Activated CD8-positive, alpha-beta T cell treated with anti-CD3 and anti-CD28 coated beads for 36 hours (primary cell): ENCODE results near the gene SUMO3. TPM values are rescaled to one million over a fixed set of nuclear protein-coding genes. Genes with fewer than 3 reads are reported as not detected.

Experiments used
- ATAC-seq: fragments of 200-7000 bp; cut with Tn5 transposase; one replicate; pipeline ENCODE4 v1.10.0; 2021; ENCODE audit warnings: mild to moderate bottlenecking, moderate library complexity
- CTCF ChIA-PET: fragments of 350-600 bp; sonication (Branson Sonifier 250); formaldehyde crosslinking; loops from one replicate; lab custom pipeline; 2021; ENCODE audit warnings: antibody characterized with exemption; lab: Charles Lee
- POLR2A ChIA-PET: fragments of 350-600 bp; sonication (Branson Sonifier 250); formaldehyde crosslinking; loops from one replicate; lab custom pipeline; 2021; ENCODE audit warnings: antibody characterized with exemption; lab: Charles Lee
- DNase-seq: peaks from one replicate; pipeline ENCODE4 v3.0.0-alpha.2; 2020
- H3K27ac Mint-ChIP-seq: one replicate; pipeline ENCODE4 v1.8.0; 2021; ENCODE audit warnings: mild to moderate bottlenecking, mixed read lengths
- H3K27me3 Mint-ChIP-seq: one replicate; pipeline ENCODE4 v1.8.0; 2021; ENCODE audit warnings: mixed read lengths
- H3K36me3 Mint-ChIP-seq: one replicate; pipeline ENCODE4 v1.8.0; 2021; ENCODE audit warnings: low read depth, mixed read lengths
- H3K4me1 Mint-ChIP-seq: one replicate; pipeline ENCODE4 v1.8.0; 2021; ENCODE audit warnings: low read depth, mixed read lengths
- H3K4me3 Mint-ChIP-seq: one replicate; pipeline ENCODE4 v1.8.0; 2021; ENCODE audit warnings: mild to moderate bottlenecking, moderate library complexity, mixed read lengths
- H3K9me3 Mint-ChIP-seq: one replicate; pipeline ENCODE4 v1.8.0; 2021; ENCODE audit warnings: mixed read lengths
- intact Hi-C: fragments of 100-400 bp; cut with micrococcal nuclease; formaldehyde crosslinking; loops from one replicate; pipeline ENCODE4 v1.10.0; 2022
- total RNA-seq, 2 experiments: library from RNA; stranded (reverse); gene quantifications; one replicate each; pipeline ENCODE4 v1.2.3, GENCODE V29; 2021
- TF ChIP-seq, protein P1 (sequence below): fragments of 200-600 bp; IDR thresholded peaks from one replicate; pipeline ENCODE4 v1.8.0; 2022; ENCODE audit warnings: antibody characterized with exemption, mild to moderate bottlenecking

The SUMO3 gene
- total RNA-seq, 2 experiments from 2014 or later: 69.8 to 72.9 TPM

DNA sequence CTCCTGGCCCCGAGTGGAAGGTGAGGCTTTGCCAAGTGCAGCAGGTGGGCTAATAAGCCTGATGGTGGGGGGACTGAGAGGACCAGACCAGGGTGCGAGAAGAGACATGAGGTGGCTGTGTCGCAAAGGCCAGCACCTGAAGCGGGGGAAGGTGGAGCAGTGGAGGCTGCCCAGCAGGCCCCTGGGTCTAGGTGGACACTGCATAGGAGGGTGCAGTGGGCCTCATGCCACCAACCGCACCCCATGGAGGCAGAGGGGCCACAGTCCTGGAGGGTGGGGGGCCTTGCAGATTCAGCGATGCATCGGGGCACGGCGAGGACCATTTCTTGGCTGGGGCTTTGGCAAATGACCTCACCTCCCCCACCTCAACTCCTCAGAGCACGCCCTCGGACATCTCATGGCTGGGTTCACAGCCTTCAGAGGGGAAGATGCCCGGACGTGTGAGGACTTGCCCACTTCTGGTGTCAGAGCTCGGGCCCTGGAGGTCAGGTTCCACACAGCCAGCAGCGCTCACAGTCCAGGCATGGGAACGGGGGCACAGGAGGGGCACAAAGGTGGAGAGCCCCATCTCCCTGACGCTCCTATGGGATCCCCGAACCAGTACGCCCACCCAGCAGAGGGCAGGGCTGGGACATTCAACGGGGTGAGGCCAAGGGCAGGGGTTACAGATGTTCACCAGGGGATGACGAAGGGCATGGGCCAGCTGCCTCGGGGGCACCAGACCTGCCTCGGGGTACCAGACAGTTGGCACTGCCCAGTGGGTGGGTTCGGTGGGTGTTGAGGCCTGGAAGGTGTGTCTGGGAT is 51.6 kb downstream of the SUMO3 start:
- ChIA-PET CTCF (no interaction called here), POLR2A (no interaction called here)
- no peak for DNase-seq
- Mint-ChIP-seq H3K27me3 (no peaks in the 10 kb centered on the region), H3K9me3 (no peaks in the 10 kb centered on the region), H3K36me3 (peaks cover 13% of the 10 kb centered on the region), H3K27ac (peak overlapping the region; percentile 81), H3K4me1 (peaks cover 23% of the 10 kb centered on the region), H3K4me3 (no peak overlapping the region)
- TF ChIP-seq, protein P1, sequence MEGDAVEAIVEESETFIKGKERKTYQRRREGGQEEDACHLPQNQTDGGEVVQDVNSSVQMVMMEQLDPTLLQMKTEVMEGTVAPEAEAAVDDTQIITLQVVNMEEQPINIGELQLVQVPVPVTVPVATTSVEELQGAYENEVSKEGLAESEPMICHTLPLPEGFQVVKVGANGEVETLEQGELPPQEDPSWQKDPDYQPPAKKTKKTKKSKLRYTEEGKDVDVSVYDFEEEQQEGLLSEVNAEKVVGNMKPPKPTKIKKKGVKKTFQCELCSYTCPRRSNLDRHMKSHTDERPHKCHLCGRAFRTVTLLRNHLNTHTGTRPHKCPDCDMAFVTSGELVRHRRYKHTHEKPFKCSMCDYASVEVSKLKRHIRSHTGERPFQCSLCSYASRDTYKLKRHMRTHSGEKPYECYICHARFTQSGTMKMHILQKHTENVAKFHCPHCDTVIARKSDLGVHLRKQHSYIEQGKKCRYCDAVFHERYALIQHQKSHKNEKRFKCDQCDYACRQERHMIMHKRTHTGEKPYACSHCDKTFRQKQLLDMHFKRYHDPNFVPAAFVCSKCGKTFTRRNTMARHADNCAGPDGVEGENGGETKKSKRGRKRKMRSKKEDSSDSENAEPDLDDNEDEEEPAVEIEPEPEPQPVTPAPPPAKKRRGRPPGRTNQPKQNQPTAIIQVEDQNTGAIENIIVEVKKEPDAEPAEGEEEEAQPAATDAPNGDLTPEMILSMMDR: no peak
- intact Hi-C loops: no loop called here
- no peak for ATAC-seq

DNA sequence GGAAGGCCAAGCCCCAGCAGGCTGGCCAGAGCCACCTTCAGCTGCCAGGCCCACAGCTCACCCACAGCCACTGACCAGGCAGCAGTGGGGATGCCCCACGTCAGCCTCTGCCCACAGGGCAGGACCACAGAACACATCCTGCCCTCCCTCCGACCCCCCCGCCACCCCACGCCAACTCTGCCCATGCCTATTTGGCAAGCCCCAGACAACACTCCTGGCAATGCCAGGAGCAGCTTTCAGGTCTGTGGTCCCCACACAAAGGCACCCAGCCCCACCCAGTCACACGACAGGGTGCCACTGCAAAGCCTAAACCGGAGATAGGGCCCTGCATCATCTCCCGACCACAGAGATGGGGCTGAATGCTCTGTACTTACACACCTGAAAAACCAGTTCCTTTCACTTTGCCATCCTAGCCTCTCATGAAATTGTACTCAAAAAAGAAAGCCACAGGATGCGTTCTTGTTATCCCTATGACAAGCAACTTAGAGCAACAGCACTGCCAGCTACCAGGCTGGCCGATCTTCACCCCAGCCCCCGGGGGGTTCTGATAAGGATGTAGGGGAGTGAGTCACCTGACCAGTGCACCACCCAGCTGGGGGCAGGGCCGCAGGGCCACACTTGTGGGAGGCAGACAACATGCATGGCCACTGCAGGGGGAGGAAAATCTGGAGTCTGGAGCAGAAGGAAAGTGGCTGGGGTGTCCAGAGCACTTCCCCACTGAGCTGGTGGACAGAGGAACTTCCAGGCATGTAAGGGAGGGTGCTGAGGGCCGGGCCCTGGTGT is 52.4 kb downstream of the SUMO3 start:
- POLR2A ChIA-PET: no interaction called here
- intact Hi-C loops: no loop called here

DNA sequence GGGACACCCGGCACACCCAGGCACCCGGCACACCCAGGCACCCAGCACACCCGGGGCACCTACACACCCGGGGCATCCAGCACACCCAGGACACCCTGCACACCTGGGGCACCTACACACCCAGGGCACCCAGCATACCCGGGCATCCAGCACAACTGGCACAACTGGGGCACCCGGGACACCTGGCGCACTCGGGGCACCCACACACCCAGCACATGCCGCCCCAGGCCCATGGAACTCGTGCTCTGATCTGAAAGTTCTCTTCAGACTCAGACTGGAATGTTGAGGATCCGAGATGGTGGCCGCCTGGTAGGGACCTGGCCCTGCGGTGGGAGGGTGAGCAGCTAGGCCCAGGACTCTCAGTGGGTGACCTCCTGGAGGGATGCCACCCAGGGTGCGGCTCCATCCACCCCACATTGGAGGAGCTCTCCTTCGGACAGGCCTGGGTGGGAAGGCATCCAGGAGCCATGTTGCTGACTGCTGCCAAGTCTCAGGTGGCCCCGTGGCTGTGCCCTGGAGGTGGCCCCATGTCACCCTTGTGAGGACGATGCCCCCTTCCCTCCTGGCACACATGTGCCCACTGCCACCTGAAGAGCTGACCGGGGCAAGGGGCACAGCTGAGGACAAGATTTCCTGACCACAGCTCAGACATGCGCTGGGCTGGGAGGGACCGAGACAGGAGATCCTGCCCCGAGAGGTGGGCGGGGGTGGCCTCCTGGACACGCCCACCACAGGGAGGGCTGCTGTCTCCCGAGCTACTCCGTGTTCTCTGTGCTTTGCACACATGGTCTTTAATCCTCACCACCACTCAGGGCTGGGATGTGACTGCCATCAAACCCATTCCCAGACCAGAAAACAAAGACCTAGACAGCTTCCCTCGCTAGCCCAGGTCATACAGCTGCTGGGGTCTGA is 53.3 kb downstream of the SUMO3 start:
- ChIA-PET POLR2A (interaction anchor here (0.7 kb wide), 1 partner anchor 25 kb away, joined by 3 read pairs; no protein-coding TSS in a partner anchor), CTCF (interaction anchor here (0.9 to 1.3 kb wide), 3 partner anchors 16 to 29 kb away, joined by 3 to 5 read pairs (median 3); no protein-coding TSS in a partner anchor)
- no peak for DNase-seq
- no peak for ATAC-seq
- TF ChIP-seq, protein P1: no peak
- no peaks in the 10 kb centered on the region for H3K27me3 Mint-ChIP-seq
- H3K4me3 Mint-ChIP-seq: no peak overlapping the region
- H3K4me1 Mint-ChIP-seq: peaks cover 23% of the 10 kb centered on the region
- H3K27ac Mint-ChIP-seq: peak overlapping the region; percentile 81
- peaks cover 5% of the 10 kb centered on the region for H3K36me3 Mint-ChIP-seq
- intact Hi-C loops: no loop called here
- no peaks in the 10 kb centered on the region for H3K9me3 Mint-ChIP-seq

More for the DNA sequence above, 52.4 kb downstream of the SUMO3 start:
- DNase-seq: peak; percentile 62
- TF ChIP-seq, protein P1: no peak
- Mint-ChIP-seq H3K9me3 (no peaks in the 10 kb centered on the region), H3K27me3 (no peaks in the 10 kb centered on the region), H3K4me1 (peaks cover 23% of the 10 kb centered on the region), H3K27ac (peak overlapping the region; percentile 81), H3K4me3 (peak overlapping the region; percentile 24), H3K36me3 (peaks cover 8% of the 10 kb centered on the region)
- ATAC-seq: peak; percentile 86
- CTCF ChIA-PET: interaction anchor here (0.9 to 1.3 kb wide), 3 partner anchors 16 to 28 kb away, joined by 3 to 5 read pairs (median 3); no protein-coding TSS in a partner anchor

DNA sequence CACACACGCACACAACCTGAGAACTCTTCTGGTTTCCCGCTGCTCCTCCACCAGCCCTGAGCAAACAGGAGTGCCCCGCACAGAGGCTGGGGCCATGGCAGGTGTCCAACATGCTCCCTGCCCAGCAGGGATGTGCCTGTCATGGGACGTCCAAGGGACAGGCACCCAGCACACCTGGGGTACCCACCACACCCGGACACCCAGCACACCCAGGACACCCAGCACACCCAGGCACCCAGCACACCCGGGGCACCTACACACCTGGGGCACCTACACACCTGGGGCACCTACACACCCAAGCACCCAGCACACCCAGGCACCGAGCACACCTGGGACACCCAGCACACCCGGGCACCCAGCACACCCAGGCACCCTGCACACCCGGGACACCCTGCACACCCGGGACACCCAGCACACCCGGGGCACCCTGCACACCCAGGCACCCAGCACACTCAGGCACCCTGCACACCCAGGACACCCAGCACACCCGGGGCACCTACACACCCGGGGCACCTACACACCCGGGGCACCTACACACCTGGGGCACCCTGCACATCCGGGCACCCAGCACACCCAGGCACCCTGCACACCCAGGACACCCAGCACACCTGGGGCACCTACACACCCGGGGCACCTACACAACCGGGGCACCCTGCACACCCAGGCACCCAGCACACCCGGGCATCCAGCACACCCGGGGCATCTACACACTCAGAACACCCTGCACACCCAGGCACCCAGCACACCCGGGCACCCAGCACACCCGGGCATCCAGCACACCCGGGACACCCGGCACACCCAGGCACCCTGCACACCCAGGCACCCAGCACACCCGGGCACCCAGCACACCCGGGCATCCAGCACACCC is 54.2 kb downstream of the SUMO3 start:
- Mint-ChIP-seq H3K4me3 (no peak overlapping the region), H3K4me1 (peaks cover 23% of the 10 kb centered on the region), H3K27ac (no peak overlapping the region), H3K9me3 (no peaks in the 10 kb centered on the region), H3K27me3 (no peaks in the 10 kb centered on the region), H3K36me3 (peaks cover 3% of the 10 kb centered on the region)
- TF ChIP-seq, protein P1: no peak
- intact Hi-C loops: no loop called here
- DNase-seq (no peak), ATAC-seq (no peak)
- CTCF ChIA-PET: no interaction called here
- POLR2A ChIA-PET: no interaction called here
